Mesenchymal stem cell (in vitro differentiated cells and primary cell): ENCODE results near the gene RPL21.
"Not testable (repeated sequence)": the region's sequence is repeated elsewhere in the genome, so short reads cannot be mapped to it uniquely, and the experiment has no call there.

Experiments
- DNase-seq: peaks from one replicate; pipeline ENCODE4 v3.0.0-alpha.2; 2013
- H2AFZ ChIP-seq: one replicate; pipeline ENCODE4 v1.6.1; 2013; ENCODE audit warnings: low read depth, mild to moderate bottlenecking, control low read depth, inconsistent platforms, low read length, moderate library complexity
- H2AK5ac ChIP-seq: 2 replicates; pipeline ENCODE4 v1.6.1; 2013; ENCODE audit warnings: low read length, moderate library complexity, mild to moderate bottlenecking, inconsistent platforms; ENCODE audit not compliant: severe bottlenecking
- H2BK120ac ChIP-seq: one replicate; pipeline ENCODE4 v1.6.1; 2013; ENCODE audit warnings: low read depth, mild to moderate bottlenecking, inconsistent platforms, low read length, moderate library complexity
- H2BK12ac ChIP-seq, 2 experiments: one replicate each; pipeline ENCODE4 v1.6.1; 2013; ENCODE audit warnings: inconsistent platforms in 2 of 2, low read length in 2 of 2, mild to moderate bottlenecking in 2 of 2, moderate library complexity in 2 of 2, control low read depth in 1 of 2
- H2BK15ac ChIP-seq: one replicate; pipeline ENCODE4 v1.6.1; 2013; ENCODE audit warnings: mild to moderate bottlenecking, low read depth, inconsistent platforms; ENCODE audit not compliant: poor library complexity, severe bottlenecking
- H2BK5ac ChIP-seq: 2 replicates; pipeline ENCODE4 v1.6.1; 2013; ENCODE audit warnings: low read depth, mild to moderate bottlenecking, low read length, control low read depth, inconsistent platforms; ENCODE audit not compliant: poor library complexity, severe bottlenecking
- H3K14ac ChIP-seq, 2 experiments: one replicate each; pipeline ENCODE4 v1.6.1; 2013; ENCODE audit warnings: inconsistent platforms in 2 of 2, low read length in 2 of 2, control low read depth in 1 of 2, mild to moderate bottlenecking in 1 of 2, moderate library complexity in 1 of 2
- H3K18ac ChIP-seq, 2 experiments: one replicate each; pipeline ENCODE4 v1.6.1; 2013; ENCODE audit warnings: inconsistent platforms in 2 of 2, low read length in 2 of 2, control low read depth in 1 of 2, low read depth in 1 of 2, mild to moderate bottlenecking in 1 of 2
- H3K23ac ChIP-seq, 2 experiments: one replicate each; pipeline ENCODE4 v1.6.1; 2013; ENCODE audit warnings: inconsistent platforms in 2 of 2, low read length in 2 of 2, mild to moderate bottlenecking in 2 of 2, moderate library complexity in 2 of 2, control low read depth in 1 of 2
- H3K27ac ChIP-seq: 2 replicates; pipeline ENCODE4 v1.5.1; 2013; ENCODE audit warnings: mild to moderate bottlenecking, moderate library complexity, low read length, control low read depth, inconsistent platforms; ENCODE audit not compliant: poor library complexity, severe bottlenecking
- H3K27me3 ChIP-seq, 2 experiments: 2 replicates each; pipeline versions ENCODE4 v1.6.1 to v1.7.0; 2013; ENCODE audit warnings: low read length in 2 of 2, mild to moderate bottlenecking in 2 of 2, moderate library complexity in 2 of 2, control low read depth in 1 of 2, inconsistent platforms in 1 of 2; ENCODE audit not compliant: control insufficient read depth in 1 of 2, insufficient read depth in 1 of 2
- H3K36me3 ChIP-seq, 2 experiments: 2 replicates each; pipeline versions ENCODE4 v1.6.1 to v1.7.0; 2013; ENCODE audit warnings: low read length in 2 of 2, control low read depth in 1 of 2, inconsistent platforms in 1 of 2, low read depth in 1 of 2, mild to moderate bottlenecking in 1 of 2; ENCODE audit not compliant: insufficient read depth in 2 of 2, control insufficient read depth in 1 of 2
- H3K4ac ChIP-seq, 2 experiments: one replicate each; pipeline ENCODE4 v1.6.1; 2013; ENCODE audit warnings: inconsistent platforms in 2 of 2, low read length in 2 of 2, mild to moderate bottlenecking in 2 of 2, moderate library complexity in 2 of 2, control low read depth in 1 of 2, low read depth in 1 of 2
- H3K4me1 ChIP-seq: 2 replicates; pipeline ENCODE4 v1.6.1; 2013; ENCODE audit warnings: low read depth, low read length, control low read depth; ENCODE audit not compliant: control insufficient read depth, insufficient read depth
- H3K4me2 ChIP-seq: 2 replicates; pipeline ENCODE4 v1.6.1; 2013; ENCODE audit warnings: low read length, mild to moderate bottlenecking, inconsistent platforms; ENCODE audit not compliant: poor library complexity, severe bottlenecking
- H3K4me3 ChIP-seq, 2 experiments: 2 replicates each; pipeline versions ENCODE4 v1.5.1 to v1.7.0; 2013; ENCODE audit warnings: low read length in 2 of 2, mild to moderate bottlenecking in 2 of 2, control low read depth in 1 of 2, low read depth in 1 of 2; ENCODE audit not compliant: insufficient read depth in 1 of 2
- H3K79me1 ChIP-seq: replicated peaks from 2 replicates; pipeline ENCODE4 v1.6.1; 2013; ENCODE audit warnings: mild to moderate bottlenecking, control low read depth, low read length, inconsistent platforms; ENCODE audit not compliant: poor library complexity, severe bottlenecking
- H3K9ac ChIP-seq: 2 replicates; pipeline ENCODE4 v1.7.0; 2013; ENCODE audit warnings: mild to moderate bottlenecking, low read length, moderate library complexity
- H3K9me3 ChIP-seq: 2 replicates; pipeline ENCODE4 v1.7.0; 2013; ENCODE audit warnings: mild to moderate bottlenecking, low read length; ENCODE audit not compliant: control insufficient read depth
- H4K8ac ChIP-seq: one replicate; pipeline ENCODE4 v1.6.1; 2013; ENCODE audit warnings: inconsistent platforms, mild to moderate bottlenecking, low read length, moderate library complexity
- H4K91ac ChIP-seq: one replicate; pipeline ENCODE4 v1.6.1; 2013; ENCODE audit warnings: mild to moderate bottlenecking, low read length, inconsistent platforms
- WGBS: methylation state at CpG from one replicate; pipeline ENCODE4 v1.1.7; 2013; ENCODE audit warnings: mixed read lengths; 5-methylcytosine and 5-hydroxymethylcytosine counted together

RPL21 gene

DNA sequence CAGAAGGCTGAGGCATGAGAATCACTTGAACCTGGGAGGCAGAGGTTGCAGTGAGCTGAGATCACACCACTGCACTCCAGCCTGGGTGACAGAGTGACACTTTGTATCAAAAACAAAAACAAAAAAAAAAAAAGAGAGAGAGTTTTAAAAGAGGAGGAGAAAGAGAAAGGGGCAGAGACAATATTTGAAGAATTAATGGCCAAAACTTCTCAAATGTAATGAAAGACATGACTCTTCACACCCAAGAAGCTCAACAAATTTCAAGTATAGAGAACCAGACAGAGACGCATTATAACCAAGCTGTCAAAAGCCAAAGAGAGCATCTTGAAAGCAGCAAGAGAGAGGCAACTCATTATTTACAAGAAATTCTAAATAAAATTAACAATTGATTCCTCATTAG lies 42.8 kb upstream of the RPL21 start:
- H2AK5ac ChIP-seq: no peak overlapping the region
- no peak overlapping the region for H2AFZ ChIP-seq
- H4K91ac ChIP-seq: no peak overlapping the region
- no peaks in the 10 kb centered on the region for H3K79me1 ChIP-seq
- H2BK5ac ChIP-seq: no peak overlapping the region
- H3K4me1 ChIP-seq: peaks cover 3% of the 10 kb centered on the region
- H3K9ac ChIP-seq: no peak overlapping the region
- H2BK12ac ChIP-seq: no peak overlapping the region
- no CpG with 5 or more reads among the region's 1 CpG for WGBS
- H3K9me3 ChIP-seq: peaks cover 11% of the 10 kb centered on the region
- no peak overlapping the region for H3K27ac ChIP-seq
- peaks cover 0 to 3% of the 10 kb centered on the region in 2 experiments for H3K27me3 ChIP-seq
- DNase-seq: no peak
- no peak overlapping the region for H2BK120ac ChIP-seq
- H3K14ac ChIP-seq: no peak overlapping the region
- no peak overlapping the region for H3K4me2 ChIP-seq
- H3K18ac ChIP-seq: no peak overlapping the region
- H3K36me3 ChIP-seq: no peaks in the 10 kb centered on the region
- no peak overlapping the region for H3K23ac ChIP-seq
- H3K4me3 ChIP-seq: no peak overlapping the region
- no peak overlapping the region for H3K4ac ChIP-seq
- no peak overlapping the region for H4K8ac ChIP-seq
- no peak overlapping the region for H2BK15ac ChIP-seq

DNA sequence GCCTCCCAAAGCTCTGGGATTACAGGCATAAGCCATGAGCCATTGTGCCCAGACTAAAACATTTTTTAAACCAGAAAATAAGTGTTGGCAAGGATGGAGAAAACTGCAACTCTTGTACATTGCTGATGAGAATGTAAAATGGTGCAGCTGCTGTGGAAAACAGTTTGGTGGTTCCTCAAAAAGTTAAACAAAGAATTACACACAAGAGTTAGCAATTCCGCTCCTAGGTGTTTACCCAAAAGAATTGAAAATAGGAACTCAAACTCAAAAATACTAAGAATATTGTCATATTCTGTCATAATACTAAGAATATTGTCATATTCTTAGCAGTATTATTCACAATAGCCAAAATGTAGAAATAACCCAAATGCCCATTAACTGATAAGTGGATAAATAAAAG lies 40.1 kb upstream of the RPL21 start:
- H4K8ac ChIP-seq: no peak overlapping the region
- no peak overlapping the region for H3K9ac ChIP-seq
- no peak overlapping the region for H2BK15ac ChIP-seq
- no peak overlapping the region for H2BK120ac ChIP-seq
- H3K4me1 ChIP-seq: peaks cover 3% of the 10 kb centered on the region
- H3K79me1 ChIP-seq: no peaks in the 10 kb centered on the region
- H4K91ac ChIP-seq: no peak overlapping the region
- no peaks in the 10 kb centered on the region for H3K36me3 ChIP-seq
- no peak overlapping the region for H3K4ac ChIP-seq
- H3K23ac ChIP-seq: no peak overlapping the region
- no peak overlapping the region for H3K14ac ChIP-seq
- WGBS: no CpG with 5 or more reads among the region's 1 CpG
- H3K18ac ChIP-seq: no peak overlapping the region
- H2BK5ac ChIP-seq: no peak overlapping the region
- H3K4me2 ChIP-seq: no peak overlapping the region
- no peak overlapping the region for H2AFZ ChIP-seq
- H3K4me3 ChIP-seq: no peak overlapping the region
- no peak for DNase-seq
- peaks cover 11% of the 10 kb centered on the region for H3K9me3 ChIP-seq
- no peak overlapping the region for H2AK5ac ChIP-seq
- no peak overlapping the region for H3K27ac ChIP-seq
- peaks cover 0 to 3% of the 10 kb centered on the region in 2 experiments for H3K27me3 ChIP-seq
- no peak overlapping the region for H2BK12ac ChIP-seq

DNA sequence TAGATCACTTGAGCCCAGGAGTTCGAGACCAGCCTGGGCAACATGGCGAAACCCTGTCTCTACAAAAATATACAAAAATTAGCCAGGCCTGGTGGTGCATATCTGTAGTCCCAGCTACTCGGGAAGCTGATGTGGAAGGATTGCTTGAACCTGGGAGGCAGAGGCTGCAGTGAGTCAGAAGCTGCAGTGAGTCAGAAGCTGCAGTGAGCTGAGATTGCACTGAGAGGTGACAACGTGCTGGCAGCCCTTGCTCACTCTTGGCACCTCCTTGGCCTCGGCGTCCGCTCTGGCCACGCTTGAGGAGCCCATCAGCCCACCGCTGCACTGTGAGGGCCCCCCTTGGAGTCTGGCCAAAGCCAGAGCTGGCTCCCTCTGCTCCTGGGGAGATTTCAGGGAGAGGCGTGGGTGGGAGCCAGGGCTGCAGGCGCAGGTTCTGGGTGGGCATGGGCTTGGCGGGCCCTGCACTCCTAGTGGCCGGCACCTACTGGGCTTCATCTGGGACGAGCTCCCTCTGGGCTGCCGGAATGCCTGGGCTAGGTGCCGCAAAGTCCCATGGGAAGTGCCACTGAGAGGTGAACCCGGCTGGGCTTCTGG lies 39.5 kb upstream of the RPL21 start:
- H2BK12ac ChIP-seq: no peak overlapping the region
- no peak overlapping the region for H3K23ac ChIP-seq
- H3K36me3 ChIP-seq: no peaks in the 10 kb centered on the region
- peaks cover 3% of the 10 kb centered on the region for H3K4me1 ChIP-seq
- H2BK15ac ChIP-seq: no peak overlapping the region
- H3K4me2 ChIP-seq: no peak overlapping the region
- no peak overlapping the region for H3K4me3 ChIP-seq
- no peak overlapping the region for H2AFZ ChIP-seq
- no peak overlapping the region for H2BK5ac ChIP-seq
- no peak overlapping the region for H3K4ac ChIP-seq
- DNase-seq: peak; percentile 66
- peaks cover 11% of the 10 kb centered on the region for H3K9me3 ChIP-seq
- no peaks in the 10 kb centered on the region for H3K79me1 ChIP-seq
- peaks cover 0 to 3% of the 10 kb centered on the region in 2 experiments for H3K27me3 ChIP-seq
- H4K91ac ChIP-seq: no peak overlapping the region
- H3K27ac ChIP-seq: no peak overlapping the region
- H2AK5ac ChIP-seq: no peak overlapping the region
- no peak overlapping the region for H4K8ac ChIP-seq
- H2BK120ac ChIP-seq: no peak overlapping the region
- WGBS: 73% methylated on average over 15 of the region's 17 CpGs
- no peak overlapping the region for H3K14ac ChIP-seq
- H3K9ac ChIP-seq: no peak overlapping the region
- no peak overlapping the region for H3K18ac ChIP-seq

DNA sequence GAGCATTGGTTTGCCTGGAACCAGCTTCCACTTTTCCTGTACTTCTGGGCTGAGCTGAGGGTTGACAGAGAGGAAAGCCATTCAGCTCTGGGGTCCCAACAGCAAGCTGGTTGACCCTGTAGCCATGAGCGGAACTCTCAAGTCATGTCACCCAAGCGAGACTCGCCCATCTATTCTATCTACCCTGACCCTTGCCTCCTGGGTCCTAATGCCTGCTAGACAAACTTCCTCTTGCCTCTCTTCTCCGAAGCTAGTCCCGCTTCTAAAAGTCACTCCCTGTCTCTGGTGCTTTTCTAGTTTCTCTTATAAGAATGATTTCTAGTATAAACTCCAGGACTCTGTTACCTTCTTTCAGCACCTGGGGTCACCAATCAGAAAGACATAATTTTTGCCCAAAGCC lies 38.0 kb upstream of the RPL21 start:
- H3K36me3 ChIP-seq, H3K14ac ChIP-seq, H3K4me2 ChIP-seq, H4K91ac ChIP-seq, H3K4me3 ChIP-seq, H2AFZ ChIP-seq, H2BK15ac ChIP-seq, H3K4ac ChIP-seq, H2BK12ac ChIP-seq, H3K27me3 ChIP-seq, H2BK5ac ChIP-seq, H4K8ac ChIP-seq, H3K23ac ChIP-seq, H3K27ac ChIP-seq, H3K9ac ChIP-seq, H3K18ac ChIP-seq, H3K79me1 ChIP-seq, H3K4me1 ChIP-seq, H2BK120ac ChIP-seq, DNase-seq, H2AK5ac ChIP-seq: not testable (repeated sequence)
- WGBS: 78% methylated on average over 4 of the region's 5 CpGs
- H3K9me3 ChIP-seq: peaks cover 11% of the 10 kb centered on the region
